ENCODE results near the gene NHLRC1. TPM values are rescaled to one million over a fixed set of nuclear protein-coding genes. Genes with fewer than 3 reads are reported as not detected.
"Not testable (repeated sequence)": the region's sequence is repeated elsewhere in the genome, so short reads cannot be mapped to it uniquely, and the experiment has no call there.

NHLRC1 gene
- polyA plus RNA-seq (ENCODE audit: insufficient read length in 4 of 4), result 1 to 10 TPM; 1.5 to 2.4 (median 2.1) TPM

DNA sequence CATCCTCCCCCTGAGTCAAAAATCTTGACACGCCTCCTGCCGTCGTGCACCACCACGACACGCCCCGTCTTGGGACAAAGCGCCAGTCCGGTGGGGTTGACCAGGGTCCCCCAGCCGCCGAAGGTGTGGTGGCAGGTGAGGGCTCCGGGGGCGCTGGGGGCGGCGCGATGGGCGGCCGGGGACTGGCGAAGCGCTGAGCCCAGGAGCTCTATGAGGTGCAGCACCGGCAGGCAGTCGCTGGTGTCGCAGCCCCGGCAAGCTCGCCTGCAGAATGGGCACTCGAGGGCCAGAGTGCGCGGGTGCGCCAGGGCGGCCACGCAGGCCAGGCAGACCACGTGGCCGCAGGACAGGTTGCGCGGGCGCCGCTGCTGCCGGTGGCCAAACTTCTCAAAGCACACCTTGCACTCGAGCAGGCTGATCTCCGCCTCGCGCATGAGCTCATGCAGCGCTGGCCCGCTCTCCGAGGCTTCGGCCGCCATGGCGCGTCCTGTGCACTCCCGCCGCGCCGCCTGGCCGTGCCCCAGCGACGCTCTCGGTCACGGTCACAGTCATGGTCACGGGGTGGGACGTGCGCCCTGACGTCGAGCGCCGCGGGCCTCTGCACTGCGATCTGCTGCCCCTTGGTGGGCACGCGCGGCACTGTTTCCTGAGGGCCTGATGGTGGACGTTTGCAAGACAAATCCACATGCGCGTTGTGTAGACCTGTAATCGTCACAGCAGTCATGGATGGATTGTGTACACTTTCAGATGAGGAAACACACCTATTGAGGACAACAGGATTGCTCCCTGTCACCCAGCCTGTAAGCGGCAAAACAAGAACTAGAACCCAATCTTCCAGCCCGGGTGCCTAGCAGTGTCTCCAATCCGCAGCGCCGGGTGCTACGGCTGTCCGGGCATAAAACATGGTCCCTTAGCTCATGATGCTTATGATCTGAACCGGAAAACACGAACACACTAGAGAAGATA is at the start of gene NHLRC1:
TSS of gene NHLRC1 (minus strand) at position 550 of the 966 bp plus-strand sequence. CDS start at position 479, 71 bp downstream.
- peak; percentile 64 to 74 (median 67) for DNase-seq (ENCODE audit: low read depth in 4 of 4, low spot score in 3 of 4)

DNA sequence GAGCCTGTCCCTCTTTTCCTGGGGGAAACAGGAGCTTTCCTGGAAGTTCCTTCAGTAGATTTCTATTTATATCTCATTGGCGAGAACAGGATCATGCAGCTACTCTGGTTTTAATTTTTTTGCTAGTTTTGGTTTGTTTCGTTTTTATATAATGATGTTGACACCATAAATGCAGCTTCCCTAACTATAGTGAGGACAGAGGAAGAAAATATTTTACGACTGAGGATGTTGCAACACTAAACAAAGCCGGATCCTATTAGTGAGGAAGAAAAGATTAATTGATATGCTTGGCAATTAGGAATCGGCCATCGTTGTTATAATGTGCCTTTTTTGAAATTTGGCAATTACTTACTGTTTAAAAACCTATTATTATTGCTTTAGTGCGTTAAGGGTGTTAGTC is 49.4 kb upstream of the NHLRC1 start:
- DNase-seq (ENCODE audit: low read depth in 4 of 4, low spot score in 3 of 4), result no peak

DNA sequence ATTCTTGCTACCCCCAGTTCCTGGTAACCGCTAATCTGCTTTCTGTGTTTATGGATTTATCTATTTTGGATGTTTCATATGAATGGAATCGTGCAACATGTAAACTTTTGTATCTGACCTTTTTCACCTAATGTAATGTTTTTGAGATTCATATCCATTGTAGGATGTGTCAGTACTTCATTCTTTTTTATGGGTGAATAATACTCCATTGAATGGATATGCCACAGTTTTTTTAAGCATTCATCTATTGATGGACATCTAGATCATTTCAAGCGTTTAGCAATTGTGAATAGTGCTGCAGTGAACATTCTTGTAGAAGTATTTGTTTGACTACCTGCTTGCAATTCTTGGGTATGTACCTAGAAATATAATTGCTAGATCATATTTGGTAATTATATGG is 45.8 kb upstream of the NHLRC1 start:
- no peak for DNase-seq (ENCODE audit: low read depth in 4 of 4, low spot score in 3 of 4)

DNA sequence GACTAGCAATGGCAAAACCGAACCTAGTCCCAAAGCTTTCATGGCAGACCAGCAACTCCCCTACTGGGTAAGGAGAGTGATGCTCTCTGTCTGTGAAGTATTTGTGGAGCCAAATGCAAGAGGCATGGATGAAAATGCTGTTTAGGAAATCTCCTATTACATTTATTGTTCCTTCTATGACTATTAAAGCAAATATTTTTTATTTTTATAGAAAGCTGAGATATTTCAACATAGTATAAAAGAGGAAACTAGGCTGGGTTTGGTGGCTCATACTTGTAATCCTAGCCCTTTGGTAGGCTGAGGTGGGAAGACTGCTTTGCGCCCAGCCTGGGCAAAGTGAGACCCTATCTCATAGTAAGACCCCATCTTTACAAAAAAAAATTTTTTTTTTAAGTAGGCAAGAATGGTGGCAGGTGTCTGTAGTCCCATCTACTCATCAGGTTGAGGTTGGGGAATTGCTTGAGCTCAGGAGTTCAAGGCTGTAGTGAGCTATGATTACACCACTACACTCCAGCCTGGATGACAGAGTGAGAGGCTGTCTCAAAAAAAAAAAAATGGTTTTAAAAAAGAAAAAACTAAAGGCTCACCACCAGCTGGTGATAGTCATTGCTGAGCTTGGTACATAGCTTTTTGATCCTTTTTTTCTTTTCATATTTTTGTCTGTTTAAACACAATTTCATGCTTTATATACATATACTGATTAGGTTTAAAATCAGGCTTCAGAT is 44.0 kb upstream of the NHLRC1 start:
- DNase-seq (ENCODE audit: low read depth in 4 of 4, low spot score in 3 of 4), result no peak

DNA sequence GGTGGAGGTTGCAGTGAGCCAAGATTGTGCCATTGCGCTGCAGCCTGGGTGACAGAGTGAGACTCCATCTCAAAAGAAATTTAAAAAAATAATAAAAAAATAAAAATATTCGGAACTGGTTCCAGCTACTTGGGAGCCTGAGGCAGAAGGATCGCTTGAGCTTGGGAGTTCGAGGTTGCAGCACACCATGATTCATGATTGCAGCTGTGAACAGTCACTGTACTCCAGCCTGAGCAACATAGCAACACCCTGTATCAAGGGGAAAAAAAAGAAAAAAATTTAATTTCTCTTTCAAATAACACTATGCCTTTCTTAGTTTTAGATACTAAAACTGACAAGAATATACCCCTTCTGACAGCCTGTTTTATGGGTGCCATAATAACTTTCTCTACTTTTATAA is 43.3 kb upstream of the NHLRC1 start:
- DNase-seq (ENCODE audit: low read depth in 4 of 4, low spot score in 3 of 4), result no peak

DNA sequence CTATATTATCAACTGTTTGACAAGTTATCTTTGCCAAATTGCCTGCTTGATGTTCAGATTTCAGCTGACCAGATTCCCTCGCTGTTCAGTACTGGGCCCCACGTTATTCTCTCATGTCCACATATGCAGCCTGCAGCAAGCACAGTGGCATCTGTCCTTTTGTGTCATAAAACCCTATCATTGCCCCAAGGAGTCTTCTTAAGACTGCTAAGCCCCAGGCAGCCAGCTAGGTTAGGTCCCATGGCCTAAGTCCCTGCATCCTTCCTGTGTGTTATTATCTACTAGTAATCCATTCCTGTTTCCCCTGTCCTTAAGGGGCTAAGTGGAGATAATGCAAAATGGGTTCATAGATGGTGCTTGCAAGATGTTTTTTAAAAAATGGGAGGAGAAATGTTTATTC is 39.9 kb upstream of the NHLRC1 start:
- DNase-seq (ENCODE audit: low read depth in 4 of 4, low spot score in 3 of 4), result no peak

DNA sequence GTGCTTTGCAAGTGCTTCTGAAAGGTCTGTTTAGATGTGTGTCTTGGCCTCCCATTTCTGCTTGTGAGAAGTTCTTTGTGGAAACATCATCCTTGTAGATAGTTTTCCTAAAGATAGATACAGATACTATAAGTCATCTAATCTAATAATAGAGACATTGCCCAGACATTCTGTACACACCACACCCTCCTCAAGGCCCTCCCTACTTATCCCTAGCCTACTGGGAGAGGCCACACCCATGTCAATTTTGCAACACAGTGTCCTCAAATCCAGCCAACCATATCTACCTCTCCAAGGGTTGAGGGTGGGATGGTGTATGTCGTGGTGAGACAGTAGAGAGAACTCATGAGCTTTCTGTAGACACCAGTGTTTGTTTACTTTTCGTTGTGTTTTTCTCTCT is 39.0 kb upstream of the NHLRC1 start:
- no peak for DNase-seq (ENCODE audit: low read depth in 4 of 4, low spot score in 3 of 4)

DNA sequence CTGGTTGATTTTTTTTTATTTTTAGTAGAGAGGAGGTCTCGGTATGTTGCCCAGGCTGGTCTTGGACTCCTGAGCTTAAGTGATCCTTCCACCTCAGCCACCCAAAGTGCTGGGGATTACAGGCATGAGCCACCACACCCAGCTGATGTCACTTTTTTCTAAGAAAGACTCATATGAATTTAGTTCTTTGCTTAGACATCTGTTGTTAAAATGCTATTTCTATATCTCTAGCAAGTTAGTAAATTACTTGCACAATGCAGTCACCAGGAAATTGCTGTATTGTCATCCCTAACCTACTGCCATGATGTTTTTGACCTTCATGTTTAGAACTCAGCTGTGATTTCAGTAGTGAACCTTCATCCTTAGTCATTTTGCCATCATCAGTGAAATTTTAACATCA is 38.4 kb upstream of the NHLRC1 start:
- no peak for DNase-seq (ENCODE audit: low read depth in 4 of 4, low spot score in 3 of 4)

DNA sequence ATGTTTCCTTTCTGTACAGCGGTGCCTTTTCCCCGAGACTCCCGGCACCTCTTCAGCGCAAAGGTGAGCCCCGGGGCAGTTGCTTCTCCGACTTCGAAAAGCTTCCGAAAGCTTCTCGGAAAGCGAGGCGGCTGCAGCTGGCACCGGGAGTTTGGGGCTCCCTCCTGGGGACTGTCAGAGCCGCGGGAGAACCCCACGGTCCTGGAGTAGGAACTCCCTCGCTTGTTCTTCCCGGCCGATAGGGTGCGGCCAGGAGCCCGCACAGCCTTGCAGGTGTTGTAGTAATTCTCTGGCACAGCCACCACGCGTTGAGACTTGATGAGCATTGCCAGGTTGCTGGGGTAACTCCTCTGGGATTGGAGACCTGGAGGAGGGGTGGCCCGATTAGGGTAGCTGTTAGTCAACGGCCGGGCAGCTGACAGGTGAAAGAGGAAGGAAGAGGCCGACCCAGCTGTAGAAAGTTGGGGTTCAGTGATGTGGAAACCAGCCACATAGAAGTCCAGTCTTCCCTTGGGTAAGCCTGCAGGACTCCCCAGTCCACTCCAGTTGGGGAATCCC is 33.5 kb upstream of the NHLRC1 start:
- DNase-seq (ENCODE audit: low read depth in 4 of 4, low spot score in 3 of 4), result peak in 3 of 4 donors; percentile 16 to 33 (median 27)

DNA sequence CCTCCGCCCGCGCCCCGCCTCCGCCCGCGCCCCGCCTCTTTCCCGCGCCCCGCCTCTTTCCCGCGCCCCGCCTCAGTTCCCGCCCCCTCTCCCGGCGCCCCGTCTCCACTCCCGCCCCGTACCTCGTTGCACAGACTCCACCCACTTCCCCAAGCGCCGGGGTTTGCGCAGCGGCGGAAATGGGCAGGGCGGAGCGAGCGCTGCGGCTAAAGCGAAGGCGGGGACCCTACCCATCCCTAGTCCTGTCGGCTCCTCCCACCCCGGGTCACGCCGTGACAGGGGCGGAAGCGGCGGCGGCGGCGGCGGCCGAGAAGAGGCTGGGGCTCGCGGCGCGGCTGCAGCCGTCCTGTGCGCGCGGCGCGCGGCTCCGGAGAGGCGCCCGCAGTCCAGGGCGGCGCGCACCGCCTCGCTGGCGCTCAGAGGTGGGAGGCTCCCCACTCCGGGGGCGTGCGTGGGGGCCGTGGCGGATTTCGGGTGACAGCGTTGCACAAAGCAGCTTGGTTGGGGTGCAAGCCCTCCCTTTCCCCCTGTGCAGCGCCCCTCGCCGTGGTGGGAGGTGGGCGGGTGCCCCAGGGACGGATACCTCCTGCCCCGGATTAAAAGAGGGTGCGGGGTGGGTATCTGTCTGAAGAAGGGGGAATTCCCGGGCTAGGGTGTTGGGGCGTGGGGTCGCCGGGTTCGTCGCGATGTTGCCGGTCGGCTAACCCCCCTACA is 32.8 kb upstream of the NHLRC1 start, which contains the start of gene KDM1B:
TSS of gene KDM1B (plus strand) at position 273 of the 714 bp plus-strand sequence. CDS start 4,474 bp downstream, outside the sequence.
- peak; percentile 91 to 96 (median 95) for DNase-seq (ENCODE audit: low read depth in 4 of 4, low spot score in 3 of 4)

DNA sequence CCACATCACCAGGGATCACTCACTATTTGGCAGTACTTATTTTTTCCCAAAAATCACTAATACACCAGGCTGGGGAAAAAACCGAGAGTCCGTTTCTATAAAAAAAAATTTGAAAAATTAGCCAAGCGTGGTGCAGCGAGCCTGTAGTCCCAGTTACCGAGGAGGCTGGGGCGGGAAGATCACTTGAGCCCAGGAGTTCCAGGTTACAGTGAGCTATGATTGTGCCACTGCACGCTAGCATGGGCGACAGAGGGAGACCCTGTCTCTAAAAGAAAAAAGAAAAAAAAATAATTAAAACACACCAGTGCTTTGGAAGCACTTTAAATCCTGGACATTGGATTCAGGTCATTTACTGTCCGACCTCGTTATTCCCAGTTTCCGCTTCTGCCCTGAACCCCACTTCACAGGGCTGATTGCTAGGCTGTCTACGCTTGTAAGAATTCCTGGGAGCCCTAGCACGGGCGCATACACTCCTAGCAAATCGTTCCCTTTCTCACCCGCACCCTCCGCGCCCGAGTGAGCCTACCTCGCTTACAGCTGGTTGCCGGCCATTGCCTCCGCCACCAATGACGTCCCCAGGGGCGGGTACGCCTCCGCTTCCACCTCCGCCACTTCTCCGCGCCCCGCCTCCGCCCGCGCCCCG is 32.2 kb upstream of the NHLRC1 start, which contains the start of gene TPMT:
TSS of gene TPMT (minus strand) at position 571 of the 643 bp plus-strand sequence. CDS start 5,950 bp downstream, outside the sequence.
- DNase-seq (ENCODE audit: low read depth in 4 of 4, low spot score in 3 of 4), result peak in 1 of 4 donors; percentile 21

DNA sequence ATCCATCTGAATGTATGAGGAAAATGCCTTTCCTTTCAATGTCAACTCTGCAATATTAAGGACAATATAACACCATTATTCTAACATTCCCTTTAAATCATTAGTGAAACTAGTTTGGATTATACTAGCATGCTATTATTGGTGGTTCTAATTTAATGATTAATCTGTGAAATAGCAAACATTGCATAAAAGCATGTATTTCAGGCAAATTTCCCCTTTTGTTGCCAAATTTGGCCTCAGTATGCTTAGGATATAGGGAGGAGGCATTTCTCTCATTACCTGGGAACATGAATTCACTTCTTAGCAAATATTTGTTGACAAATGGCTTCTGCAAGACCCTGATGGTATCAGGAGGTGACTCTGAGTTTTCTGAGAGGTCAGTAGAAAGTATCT is 30.8 kb upstream of the NHLRC1 start:
- DNase-seq (ENCODE audit: low read depth in 4 of 4, low spot score in 3 of 4), result no peak

DNA sequence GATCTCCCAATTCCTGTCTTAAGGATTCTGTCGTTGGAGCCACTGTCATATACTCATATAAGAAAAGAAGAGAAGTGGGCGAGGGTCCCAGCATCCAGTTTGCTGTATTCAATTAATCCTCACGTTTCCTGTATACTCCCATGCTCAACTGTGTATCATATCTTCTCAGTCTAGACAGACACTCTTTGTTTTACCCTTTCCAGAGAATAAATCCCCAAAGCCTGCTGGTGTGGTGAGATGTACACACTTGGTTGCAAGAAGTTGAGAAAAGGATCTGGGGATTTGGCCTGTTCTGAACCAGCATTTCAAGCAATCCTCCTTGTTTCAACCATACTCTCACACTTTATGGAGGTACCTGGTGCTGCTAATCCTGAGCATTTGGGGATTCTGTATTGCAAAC is 29.3 kb upstream of the NHLRC1 start:
- no peak for DNase-seq (ENCODE audit: low read depth in 4 of 4, low spot score in 3 of 4)

DNA sequence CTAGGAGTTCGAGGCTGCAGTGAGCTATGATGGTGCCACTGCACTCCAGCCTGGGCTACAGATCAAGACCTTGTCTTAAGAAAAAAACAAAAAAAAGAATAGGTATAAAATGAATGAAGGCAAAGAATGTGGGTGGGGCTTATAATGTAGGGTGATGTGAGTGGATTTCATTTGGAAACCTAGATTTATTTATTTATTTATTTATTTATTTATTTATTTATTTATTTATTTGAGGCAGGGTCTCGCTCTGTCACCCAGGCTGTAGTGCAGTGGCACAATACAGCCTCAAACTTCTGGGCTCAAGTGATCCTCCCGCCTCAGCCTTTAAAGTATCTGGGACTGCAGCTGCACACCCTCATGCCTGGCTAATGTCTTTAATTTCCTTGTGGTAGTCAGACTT is 28.9 kb upstream of the NHLRC1 start:
- not testable (repeated sequence) for DNase-seq (ENCODE audit: low read depth in 4 of 4, low spot score in 3 of 4)

DNA sequence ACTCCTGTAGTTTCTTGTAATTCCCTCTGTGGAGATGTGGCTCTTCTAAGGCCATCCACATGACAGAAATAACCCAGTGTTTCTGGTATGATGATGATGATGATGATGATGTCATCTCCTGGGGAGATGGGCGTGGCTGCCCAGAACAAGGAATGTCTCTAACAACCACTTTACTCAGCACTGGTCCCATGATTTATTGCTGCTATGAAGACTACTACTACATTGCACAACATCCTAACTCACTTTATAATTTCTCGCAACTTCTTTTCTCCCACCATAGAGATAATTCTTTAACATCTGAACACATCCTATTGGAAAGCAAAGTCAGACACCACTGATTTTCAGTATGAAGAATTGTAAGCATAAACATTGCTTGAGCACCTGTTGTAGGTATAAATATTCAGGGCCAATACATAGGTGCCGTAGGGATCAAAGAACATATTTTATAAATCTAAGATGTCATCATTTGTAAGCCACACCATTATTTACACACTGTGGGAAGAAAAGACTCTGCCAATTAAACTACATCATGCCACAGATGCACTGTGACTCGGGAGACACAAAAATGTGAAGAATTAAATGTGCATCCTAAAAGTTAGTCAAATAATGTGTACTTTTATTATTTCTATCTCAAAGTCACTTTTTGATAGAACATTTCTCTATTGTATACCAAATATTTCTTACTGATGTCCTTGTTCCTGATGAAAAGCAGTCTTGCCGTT is 26.0 kb upstream of the NHLRC1 start:
- DNase-seq (ENCODE audit: low read depth in 4 of 4, low spot score in 3 of 4), result no peak

DNA sequence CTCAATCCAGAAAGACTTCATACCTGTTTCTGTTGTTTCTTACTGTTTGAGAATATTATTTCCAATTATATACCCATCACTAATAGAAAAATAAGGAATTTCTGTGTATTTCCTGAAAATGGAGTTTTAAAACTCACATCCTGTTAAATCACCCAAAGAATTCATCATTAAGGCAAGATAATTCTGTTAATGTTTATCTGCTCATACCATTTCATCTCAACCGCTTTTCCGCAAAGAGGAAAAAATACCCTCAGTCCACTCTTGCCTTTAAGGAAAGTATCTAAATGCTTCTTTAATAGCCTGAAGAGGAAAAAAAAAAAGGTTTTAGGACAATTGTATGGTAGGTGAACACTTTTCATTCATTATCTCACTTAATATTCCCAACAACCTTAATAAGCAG is 25.1 kb upstream of the NHLRC1 start:
- no peak for DNase-seq (ENCODE audit: low read depth in 4 of 4, low spot score in 3 of 4)

DNA sequence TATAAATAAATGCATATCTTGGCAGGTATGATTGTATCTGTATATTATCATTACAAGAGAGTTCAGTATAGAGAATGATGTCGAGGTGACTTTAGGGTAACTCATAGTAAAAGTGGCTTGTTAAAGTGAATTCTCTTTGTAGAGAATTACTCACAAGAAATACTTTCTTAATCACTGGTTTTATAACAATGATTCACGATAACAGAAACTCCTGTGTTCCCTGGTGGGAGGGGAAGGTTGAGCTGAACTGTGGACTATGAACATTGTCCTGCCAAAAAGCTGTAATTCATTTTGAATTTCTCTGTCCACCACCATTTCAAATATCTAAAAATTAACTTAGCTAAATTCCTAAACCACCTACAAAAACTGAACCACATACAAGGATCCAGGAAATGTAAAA is 24.7 kb upstream of the NHLRC1 start:
- no peak for DNase-seq (ENCODE audit: low read depth in 4 of 4, low spot score in 3 of 4)

DNA sequence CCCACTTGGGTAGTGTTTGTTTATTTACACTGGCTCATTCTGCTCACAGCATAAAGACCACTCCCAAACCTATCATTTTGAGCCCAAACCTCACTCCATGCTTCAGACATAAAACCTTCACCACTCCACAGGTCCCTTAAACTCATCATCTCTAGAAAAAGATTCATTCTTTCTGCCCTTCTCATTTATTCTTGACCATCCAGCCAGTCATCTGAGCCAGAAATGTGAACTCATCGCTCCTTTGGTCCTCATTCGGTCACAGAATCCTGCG is 20.0 kb upstream of the NHLRC1 start:
- no peak for DNase-seq (ENCODE audit: low read depth in 4 of 4, low spot score in 3 of 4)

DNA sequence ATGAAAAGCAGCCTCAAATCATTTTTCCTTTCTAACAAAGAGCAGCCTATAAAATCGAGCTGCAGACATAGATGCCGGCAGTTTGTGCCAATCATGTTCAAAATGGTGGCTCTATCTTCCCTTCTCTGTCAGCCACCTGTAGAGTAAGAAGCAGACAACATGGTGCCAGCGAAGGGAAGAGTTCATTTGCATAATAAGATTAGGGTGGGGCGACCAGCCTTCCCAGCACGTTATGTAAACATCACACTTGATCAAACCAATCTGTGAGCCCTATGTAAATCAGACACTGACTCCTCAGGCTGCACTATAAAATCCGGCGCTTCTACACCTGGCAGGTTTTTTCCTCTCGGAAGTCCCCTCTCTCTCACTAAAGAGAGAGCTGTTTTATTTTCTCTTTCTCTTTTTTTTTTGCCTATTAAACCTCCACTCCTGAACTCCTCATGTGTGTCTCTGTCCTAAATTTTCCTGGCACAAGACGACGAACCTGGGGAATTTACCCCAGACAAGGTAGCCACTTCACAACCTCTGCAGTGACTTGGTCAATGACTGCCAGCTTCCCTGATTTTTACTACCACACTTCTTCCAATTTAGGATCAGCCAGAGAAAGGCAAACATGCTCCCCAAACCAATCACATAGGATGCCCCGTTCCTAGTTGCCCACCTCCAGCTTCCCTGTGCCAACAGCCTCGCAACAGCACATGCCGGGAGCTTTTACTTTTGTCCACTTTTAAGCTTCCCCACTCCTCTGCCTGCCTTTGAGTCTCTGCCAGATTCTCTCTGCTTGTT is 19.5 kb upstream of the NHLRC1 start:
- no peak for DNase-seq (ENCODE audit: low read depth in 4 of 4, low spot score in 3 of 4)

Data from left renal pelvis (tissue), 4 donors.